NCI-H446 treated with DMSO at 0.1 percent for 48 hours (cell line): ENCODE results near the gene ING1.
"Not testable (repeated sequence)": the region's sequence is repeated elsewhere in the genome, so short reads cannot be mapped to it uniquely, and the experiment has no call there.

Experiments
- DNase-seq: peaks from one replicate; lab custom pipeline; 2025; lab: John Stamatoyannopoulos, UW

ING1 gene

GRCh38 chr13:110715395-110716246, 2.1 kb downstream of the ING1 start:
- peak; percentile 90 for DNase-seq

DNA sequence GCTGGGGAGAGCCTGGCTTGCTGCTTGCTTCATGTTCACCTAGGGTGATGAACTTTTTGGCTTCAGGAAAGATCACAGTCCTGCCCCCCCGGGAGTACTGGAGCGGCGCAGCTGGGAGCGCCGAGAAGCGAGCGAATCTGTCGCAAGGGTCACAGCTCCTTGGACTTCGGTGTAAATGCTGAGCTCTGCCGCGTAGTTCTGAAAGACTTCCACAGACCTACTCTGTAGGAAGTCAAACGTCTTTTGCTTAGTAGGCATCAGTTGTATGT, 2.7 kb downstream of the ING1 start:
- no peak for DNase-seq

DNA sequence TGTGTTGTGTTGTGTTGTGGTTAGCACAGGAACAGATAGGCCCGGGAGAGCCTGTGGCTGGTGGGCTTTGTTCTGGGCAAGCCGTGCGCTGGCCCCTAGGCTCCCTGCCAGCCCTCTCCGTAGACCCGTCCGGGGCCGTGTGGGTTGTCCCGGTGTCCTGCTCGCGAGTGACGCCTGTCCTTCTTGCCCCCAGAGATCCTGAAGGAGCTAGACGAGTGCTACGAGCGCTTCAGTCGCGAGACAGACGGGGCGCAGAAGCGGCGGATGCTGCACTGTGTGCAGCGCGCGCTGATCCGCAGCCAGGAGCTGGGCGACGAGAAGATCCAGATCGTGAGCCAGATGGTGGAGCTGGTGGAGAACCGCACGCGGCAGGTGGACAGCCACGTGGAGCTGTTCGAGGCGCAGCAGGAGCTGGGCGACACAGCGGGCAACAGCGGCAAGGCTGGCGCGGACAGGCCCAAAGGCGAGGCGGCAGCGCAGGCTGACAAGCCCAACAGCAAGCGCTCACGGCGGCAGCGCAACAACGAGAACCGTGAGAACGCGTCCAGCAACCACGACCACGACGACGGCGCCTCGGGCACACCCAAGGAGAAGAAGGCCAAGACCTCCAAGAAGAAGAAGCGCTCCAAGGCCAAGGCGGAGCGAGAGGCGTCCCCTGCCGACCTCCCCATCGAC, 5.7 kb downstream of the ING1 start:
- DNase-seq = no peak

DNA sequence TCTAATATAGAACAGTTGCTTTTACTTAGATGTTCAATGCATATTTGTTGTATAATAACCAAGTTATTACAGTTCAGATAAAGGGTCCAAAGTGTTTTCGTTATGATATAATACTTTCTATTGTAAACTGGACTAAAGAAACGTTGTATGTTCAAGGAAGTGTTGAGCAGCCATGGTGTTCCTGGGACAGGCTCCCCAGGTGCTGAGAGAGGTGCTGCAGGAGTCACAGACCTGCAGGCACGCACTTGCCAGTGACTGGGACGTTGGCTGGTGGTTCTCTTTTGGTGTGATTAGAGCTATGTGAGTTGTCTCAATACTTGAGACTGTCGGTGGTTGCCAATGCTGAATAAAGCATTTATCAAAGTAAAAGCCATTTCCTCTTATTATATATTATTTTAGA, 9.5 kb downstream of the ING1 start:
- DNase-seq = no peak

- no peak for DNase-seq
Measured at GRCh38 chr13:110723598-110723997, 10.1 kb downstream of the ING1 start.

- DNase-seq = not testable (repeated sequence)
Measured at GRCh38 chr13:110726153-110726552, 12.7 kb downstream of the ING1 start.

GRCh38 chr13:110726726-110727125, 13.2 kb downstream of the ING1 start:
- DNase-seq = no peak

GRCh38 chr13:110731072-110731471, 17.6 kb downstream of the ING1 start:
- no peak for DNase-seq

DNA sequence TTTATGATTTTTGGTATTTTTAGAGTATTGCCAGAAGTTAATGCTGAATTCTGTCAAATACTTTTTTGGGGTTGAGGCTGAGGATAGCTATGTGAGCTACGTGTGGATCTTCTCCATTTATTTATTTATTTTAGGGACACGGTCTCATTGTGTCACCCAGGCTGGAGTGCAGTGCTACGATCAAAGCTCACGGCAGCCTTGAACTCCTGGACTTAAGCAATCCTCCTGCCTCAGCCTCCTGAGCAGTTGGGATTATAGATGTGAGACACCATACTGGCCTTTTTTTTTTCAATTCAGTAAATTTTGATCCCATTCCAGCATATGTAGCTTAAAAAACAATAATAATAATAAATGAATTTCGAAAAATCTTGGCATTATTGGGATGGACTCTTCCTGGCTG, 21.1 kb downstream of the ING1 start:
- no peak for DNase-seq

DNA sequence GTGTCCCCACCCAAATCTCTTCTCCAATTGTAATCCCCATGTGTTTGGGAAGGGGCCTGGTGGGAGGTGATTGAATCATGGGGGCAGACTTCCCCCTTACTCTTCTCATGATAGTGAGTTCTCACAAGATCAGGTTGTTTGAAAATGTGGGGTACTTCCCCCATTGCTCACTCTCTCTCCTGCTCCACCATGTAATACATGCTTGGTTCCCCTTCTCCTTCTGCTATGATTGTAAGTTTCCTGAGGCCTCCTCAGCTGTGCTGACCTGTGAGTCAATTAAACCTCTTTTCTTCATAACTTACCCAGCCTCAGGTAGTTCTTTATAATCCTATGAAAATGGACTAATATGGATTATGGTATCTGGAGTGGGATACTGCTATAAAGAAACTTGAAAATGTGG, 24.1 kb downstream of the ING1 start:
- DNase-seq = no peak

DNA sequence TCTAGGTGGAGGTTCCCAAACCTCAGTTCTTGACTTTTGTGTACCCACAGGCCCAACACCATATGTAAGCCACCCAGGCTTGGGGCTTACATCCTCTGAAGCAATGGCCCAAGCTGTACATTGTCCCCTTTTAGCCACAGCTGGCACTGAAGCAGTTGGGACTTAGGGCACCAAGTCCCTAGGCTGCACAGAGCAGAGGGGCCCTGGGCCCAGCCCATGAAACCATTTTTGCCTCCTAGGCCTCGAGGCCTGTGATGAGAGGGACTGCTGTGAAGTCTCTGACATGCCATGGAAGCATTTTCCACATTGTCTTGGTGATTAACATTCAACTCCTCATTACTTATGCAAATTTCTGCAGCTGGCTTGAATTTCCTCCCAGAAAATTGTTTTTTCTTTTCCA, 30.2 kb downstream of the ING1 start:
- no peak for DNase-seq

- no peak for DNase-seq
Measured at GRCh38 chr13:110746438-110746837, 32.9 kb downstream of the ING1 start.

DNA sequence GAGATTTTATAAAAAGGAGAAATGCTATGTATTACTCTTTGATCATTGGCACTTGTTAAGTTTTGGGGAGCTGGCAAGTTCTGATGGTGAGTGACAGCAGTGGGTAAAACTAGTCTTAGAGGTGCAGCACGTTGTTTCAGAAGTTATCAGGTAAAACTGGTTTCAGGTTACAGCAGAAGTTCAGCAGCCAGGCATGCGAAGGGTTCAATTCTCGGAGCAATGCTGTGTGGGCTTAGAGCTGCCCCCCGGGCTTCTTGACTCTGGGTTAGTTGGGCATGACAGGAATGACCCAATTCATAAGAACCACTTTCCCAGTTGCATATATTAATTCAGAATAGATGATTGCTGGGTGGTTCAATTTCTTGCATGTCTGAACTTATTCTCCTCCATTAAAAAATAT, 34.8 kb downstream of the ING1 start:
- no peak for DNase-seq

GRCh38 chr13:110756219-110756631, 42.7 kb downstream of the ING1 start:
- DNase-seq = no peak

DNA sequence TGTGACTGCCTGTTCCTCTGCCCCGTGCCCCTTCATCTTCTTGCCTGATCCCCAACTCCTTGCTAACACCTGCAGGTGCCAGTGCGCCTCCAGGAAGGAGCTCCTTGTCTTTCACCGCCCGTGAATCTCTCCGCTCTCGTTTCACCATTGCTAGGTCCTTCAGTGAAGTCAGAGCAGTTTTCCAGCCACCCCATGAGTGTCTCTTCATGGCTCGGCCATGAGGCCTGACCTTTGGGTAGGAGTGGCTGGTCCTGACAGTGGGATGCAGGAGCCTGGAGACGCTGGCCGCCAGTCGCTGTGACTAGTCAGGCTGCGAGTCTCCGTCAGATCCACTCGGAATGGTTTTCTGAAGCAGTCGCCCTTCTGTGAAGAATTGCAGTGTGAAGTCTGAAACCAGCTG, 43.8 kb downstream of the ING1 start:
- no peak for DNase-seq

DNA sequence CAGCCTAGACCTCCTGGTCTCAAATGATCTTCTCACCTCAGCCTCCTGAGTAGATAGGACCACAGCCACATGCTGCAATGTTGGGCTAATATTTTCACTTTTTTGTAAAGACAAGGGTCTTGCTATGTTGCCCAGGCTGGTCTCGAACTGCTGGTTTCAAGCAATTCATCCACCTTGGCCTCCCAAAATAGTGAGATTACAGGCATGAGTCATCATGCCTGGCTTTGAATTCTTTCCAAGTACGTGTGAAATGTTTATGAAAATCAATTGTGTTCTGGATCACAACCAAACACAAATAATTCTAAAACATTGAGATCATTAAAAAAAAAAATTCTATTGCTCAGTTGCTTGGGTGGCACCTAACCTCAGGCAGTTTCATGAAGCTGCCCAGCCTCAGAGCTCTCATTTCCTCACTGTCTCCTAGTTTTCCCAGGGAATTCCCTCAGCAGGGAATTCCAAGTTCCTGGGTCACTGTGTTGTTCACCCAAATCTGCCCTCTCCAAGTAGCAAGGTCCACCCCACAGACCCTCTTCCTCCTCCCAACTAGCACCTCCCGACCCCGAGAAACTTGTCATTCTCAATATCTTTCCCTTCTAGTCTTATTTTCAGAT, 44.8 kb downstream of the ING1 start:
- no peak for DNase-seq

- DNase-seq = no peak
Measured at GRCh38 chr13:110759710-110760109, 46.2 kb downstream of the ING1 start.

- no peak for DNase-seq
Measured at GRCh38 chr13:110760611-110761010, 47.1 kb downstream of the ING1 start.

GRCh38 chr13:110766671-110767430, 53.4 kb downstream of the ING1 start:
- no peak for DNase-seq

GRCh38 chr13:110767476-110767875, 54.0 kb downstream of the ING1 start:
- no peak for DNase-seq

GRCh38 chr13:110769097-110769496, 55.6 kb downstream of the ING1 start:
- DNase-seq = no peak

GRCh38 chr13:110770678-110771077, 57.2 kb downstream of the ING1 start:
- DNase-seq = no peak

GRCh38 chr13:110771194-110771593, 57.7 kb downstream of the ING1 start:
- no peak for DNase-seq
